Stimulated activated CD4-positive, alpha-beta T cell treated with anti-CD3 and anti-CD28 coated beads, TNF-alpha, amount 100 ng/mL, for 48 hours (primary cell): ENCODE data around the gene PCNA.

ENCODE experiments used
- DNase-seq, 3 donors: peaks; one replicate each; pipeline ENCODE4 v3.0.0-alpha.2; 2020; ENCODE audit warnings: low read depth in 3 of 3

Gene PCNA

DNA sequence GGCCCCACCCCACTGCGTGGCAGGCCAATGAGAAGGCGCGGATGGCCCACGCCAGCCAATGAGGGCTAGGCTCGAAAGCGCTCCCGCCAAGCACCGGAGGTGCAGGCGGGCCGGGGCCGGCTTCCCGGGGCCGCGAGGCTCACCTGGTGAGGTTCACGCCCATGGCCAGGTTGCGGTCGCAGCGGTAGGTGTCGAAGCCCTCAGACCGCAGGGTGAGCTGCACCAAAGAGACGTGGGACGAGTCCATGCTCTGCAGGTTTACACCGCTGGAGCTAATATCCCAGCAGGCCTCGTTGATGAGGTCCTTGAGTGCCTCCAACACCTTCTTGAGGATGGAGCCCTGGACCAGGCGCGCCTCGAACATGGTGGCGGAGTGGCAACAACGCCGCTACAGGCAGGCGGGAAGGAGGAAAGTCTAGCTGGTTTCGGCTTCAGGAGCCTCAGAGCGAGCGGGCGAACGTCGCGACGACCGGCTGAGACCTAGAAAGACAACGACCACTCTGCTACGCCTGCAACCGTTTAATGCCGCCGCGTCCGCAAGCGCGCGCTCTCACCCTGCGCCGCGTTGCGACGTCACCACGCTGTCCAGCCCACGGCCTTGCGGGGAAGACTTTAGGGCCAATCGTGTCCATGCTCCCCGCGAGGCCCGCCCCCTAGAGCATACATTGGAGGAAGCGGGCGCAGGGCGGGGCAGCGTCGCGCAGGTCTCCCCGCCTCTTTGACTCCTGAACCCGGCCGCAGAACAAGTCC lies at the start of gene PCNA:
TSS of gene PCNA (minus strand) at position 524 of the 750 bp plus-strand sequence. CDS start at position 364, 160 bp downstream.
- DNase-seq = peak; percentile 93 to 98 (median 97)

DNA sequence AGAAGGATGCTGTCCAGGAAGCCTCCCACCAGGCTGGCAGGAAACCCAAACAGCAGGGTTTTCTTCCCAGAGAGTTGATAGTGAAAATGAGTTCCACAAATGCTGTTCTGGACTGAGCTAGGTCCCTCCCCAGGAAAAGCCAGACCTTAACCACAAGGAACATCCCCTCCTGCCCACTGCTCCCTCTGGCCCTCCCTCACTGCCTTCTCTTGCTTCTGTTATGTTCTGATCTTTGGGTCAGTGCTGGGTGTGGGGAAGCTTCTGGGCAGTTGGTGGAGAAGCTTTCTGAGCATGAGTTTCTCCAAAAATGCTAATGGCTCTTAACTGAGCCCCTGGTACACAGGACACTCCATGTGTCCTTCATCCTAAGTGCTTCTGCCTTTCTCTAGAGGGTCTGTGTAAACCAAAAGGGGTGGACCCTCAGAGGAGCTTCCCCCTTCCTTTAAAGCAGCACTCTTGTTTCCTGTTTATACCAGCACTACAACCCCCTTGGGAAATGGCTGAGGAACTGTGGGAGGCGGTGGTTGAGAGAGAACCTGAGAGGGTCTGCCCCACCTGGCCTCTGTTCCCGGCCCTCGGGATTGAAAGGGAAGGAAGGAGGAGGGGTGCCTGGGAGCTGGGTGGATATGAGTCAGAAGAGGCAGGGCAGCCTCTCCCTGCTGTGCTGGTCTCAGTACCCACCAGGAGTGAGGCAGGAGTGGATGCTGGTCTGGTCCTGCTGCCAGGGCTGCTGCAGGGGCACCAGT lies 49.1 kb upstream of the PCNA start:
- DNase-seq = no peak

- no peak for DNase-seq
These were observed 45.2 kb upstream of the PCNA start for GRCh38 chr20:5164645-5165625.

DNA sequence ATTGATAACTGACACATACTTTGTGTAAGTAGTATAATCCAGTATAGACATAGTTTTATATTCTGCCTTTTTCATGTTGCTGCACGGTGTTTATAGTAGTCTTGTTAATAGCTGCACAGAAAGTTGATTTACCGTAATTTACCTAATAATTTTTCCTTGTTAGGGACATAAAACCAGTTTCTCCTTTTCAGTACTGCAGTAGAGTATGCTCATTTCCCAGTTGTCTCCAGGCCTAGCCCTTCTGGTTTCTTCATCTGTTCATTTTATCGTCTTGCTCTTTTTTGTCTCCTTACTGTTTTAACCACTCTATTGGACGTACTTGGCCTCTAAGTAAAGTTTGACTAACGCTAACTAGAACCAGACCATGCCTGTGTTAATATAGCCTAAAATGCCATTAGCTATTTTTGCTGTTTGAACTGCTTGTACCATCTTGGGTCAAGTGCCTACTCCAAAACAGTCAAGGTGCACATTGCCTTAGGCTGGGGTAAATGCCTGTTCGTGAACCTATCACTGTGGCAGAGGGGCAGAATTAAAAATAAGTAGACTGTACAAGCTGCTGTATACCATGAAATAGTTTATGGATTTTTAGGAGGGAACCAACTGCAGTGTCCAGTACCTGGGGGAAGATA lies 41.9 kb upstream of the PCNA start:
- no peak for DNase-seq

GRCh38 chr20:5160882-5161281 lies 41.1 kb upstream of the PCNA start:
- DNase-seq = no peak

DNA sequence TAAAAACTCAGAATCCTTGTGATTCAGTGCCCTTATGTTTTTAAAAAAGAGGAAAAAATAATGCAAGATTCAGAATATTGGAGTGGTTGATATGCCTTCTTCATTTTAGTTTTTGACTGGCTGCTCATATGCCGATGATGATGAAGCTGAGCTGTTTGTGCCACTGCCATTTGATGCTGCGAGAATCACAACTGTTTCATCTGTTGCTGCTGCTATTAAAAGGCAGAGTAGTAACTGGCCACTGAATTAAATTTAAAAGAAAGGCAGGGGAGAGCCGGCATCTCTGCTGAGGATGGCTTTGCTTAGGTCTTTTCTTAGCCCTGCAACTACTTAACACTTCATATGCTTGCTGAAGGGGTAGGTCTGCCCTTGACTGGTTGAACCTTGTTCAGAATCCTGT lies 40.2 kb upstream of the PCNA start:
- DNase-seq = no peak

GRCh38 chr20:5156675-5157448 lies 37.1 kb upstream of the PCNA start:
- DNase-seq = no peak

DNA sequence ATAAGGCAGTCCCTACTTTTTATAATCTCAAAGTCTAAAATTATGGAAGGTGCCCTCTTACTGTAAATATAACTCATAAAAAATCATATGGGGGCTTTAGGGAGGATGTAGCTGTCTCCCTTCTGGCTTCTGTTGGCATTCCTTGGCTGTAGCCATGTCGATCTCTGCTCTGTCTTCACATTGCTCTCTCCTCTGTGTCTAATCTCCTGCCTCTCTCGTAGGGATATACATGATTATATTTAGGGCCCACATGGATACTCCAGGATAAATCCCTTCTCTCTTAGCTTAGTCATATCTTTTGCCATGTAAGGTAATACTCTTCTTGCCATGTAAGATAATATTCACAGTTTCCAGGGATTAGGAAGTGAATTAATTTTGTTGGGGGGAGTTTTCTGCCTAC lies 35.6 kb upstream of the PCNA start:
- DNase-seq = no peak

GRCh38 chr20:5154543-5154925 lies 34.8 kb upstream of the PCNA start:
- no peak for DNase-seq

- no peak for DNase-seq
These were observed 34.1 kb upstream of the PCNA start for GRCh38 chr20:5153612-5154542.

GRCh38 chr20:5153152-5153467 lies 33.4 kb upstream of the PCNA start:
- DNase-seq = no peak

DNA sequence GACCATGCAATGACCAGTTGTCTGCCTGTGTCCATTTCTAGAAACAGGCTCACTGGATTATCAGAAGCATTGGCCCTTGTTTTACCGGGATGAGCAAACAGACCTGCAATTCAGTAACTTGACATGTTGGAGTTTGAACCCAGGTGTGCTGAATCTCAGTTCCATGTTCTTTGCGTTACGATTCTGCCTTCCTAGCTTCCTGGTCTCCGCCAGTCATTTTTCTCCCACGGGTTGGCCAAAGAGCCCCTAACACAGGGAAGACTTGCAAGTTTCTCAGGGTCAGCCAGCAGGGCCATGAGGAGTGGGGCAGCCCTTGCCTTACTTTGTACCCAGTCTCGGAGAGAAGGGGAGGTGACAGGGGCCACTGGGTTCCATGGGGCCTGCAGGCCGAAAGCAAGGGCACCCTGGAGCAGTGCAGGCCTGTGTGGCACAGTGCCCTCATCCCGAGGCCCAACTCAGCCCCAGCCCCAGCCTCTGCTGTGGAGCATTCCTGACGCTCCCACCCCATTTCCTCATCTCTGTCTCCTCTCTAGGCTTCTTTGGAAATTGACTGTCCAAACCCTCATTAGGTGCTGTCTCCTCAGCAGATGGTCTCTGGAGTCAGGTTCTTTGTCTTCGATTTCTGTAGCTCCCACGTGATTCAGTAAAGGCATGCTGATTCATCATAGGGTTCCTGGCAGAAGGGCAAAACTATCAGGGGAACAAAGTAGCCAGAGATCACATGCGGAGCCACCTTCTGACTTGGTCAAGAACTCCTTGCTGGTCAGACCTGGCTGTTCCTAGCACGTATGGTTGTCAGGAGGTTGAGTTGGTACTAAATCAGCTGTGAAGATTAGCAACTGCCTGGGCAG lies 30.7 kb upstream of the PCNA start:
- no peak for DNase-seq

DNA sequence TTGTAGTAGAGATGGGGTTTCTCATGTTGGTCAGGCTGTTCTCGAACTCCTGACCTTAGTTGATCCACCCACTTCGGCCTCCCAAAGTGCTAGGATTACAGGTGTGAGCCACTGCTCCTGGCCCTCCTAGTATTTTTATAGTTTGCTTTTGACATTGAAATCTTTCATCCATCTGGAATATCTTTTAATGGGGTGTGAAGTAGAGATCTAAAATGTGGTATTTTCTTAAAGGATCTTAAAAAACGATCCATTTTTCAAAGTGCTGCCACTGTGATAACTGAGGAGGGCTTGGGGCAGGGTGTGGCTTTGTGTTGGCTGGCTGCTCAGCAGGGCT lies 30.1 kb upstream of the PCNA start:
- no peak for DNase-seq

- DNase-seq = no peak
These were observed 28.8 kb upstream of the PCNA start for GRCh38 chr20:5148581-5148980.

DNA sequence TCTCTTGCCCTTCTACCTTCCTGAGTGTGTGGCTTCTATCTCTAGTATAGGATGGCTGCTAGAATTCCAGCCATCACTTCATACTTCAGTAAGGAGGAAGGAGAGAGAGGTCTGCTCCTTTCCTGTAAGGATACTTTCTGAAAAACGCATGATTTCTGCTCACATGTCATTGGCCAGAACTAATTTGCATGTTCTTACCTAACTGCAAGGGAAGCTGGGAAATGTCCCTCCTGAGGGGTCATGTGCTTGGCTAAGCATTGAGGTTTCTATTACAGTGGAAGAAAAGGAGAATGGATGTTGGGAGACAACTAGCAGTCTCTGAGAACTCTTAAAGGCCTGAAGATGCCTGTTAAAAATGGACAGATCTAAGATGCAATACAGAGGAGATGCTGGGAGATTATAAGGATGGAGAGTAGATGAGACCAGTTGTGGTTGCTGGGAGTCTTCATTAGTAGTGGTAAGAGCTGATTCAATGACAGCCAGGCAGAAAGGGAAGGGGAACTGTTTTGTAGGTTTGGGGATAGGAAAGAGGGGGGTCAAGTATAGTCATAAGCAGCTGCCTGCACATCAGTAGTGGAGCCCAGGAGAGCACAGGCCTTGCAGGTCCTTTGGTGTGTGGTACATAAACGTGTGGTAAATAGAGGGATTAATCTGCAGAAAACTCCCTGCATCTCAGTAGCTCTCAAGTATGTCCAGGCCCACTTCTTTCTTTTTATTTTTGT lies 27.3 kb upstream of the PCNA start:
- DNase-seq = no peak

GRCh38 chr20:5146099-5146668 lies 26.4 kb upstream of the PCNA start:
- DNase-seq = no peak

DNA sequence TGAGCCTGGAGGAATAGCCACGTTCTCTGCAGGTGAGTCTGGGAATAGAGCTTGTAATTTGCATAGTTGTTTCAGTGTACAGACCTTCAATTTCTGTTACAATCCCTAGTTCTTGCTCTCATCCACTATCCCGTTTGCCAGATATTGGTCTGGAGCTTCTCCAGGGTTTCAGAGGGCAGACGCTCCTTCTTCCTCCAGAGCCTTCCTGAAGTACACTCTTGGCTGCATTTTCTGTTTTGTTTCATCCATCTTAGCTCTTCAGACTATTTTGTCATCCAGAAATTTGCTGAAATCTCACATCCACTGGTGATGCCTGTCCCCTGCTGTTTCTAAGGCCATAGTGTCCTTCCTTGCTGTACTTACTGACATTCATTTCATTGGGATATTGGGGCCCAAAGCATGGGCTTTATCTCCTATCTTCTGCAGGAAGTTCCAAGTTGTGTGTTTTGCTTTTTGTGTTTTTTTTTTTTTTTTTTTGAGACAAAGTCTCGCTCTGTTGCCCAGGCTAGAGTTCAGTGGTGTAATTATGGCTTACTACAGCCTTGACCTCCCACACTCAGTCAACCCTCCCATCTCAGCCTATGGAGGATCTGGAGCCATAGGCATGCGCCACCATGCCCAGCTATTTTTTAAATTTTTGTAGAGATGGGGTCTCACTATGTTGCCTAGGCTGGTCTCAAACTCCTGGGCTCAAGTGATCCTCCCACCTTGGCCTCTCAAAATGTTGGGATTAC lies 25.8 kb upstream of the PCNA start:
- no peak for DNase-seq
